Measurements from ENCODE around the gene ORM1. TPM values are rescaled to one million over a fixed set of nuclear protein-coding genes. Genes with fewer than 3 reads are reported as not detected.

ORM1 gene
- total RNA-seq, 1 donor from 2014 or later: not detected

Other genes with a start within 250 kb of the ORM1 start
- not detected in 2 replicates for gene AMBP, start 244.8 kb upstream of the ORM1 start, total RNA-seq
- gene KIF12, start 223.8 kb upstream of the ORM1 start, total RNA-seq: not detected in 2 replicates
- gene COL27A1, start 167.6 kb upstream of the ORM1 start, total RNA-seq: 0.40 and 1.1 TPM in 2 replicates
- not detected in 2 replicates for gene ORM2, start 6.8 kb downstream of the ORM1 start, total RNA-seq
- gene AKNA, start 64.9 kb downstream of the ORM1 start, total RNA-seq: 0.20 and 0.87 TPM in 2 replicates
- gene WHRN, start 182.4 kb downstream of the ORM1 start, total RNA-seq: 0.20 and 0.22 TPM in 2 replicates

Measured in lung microvascular endothelial cell (primary cell).